ENCODE data around the gene VARS2. TPM values are rescaled to one million over a fixed set of nuclear protein-coding genes. Genes with fewer than 3 reads are reported as not detected.

The VARS2 gene
- total RNA-seq, 1 donor from 2014 or later = 34.7 TPM

GRCh38 chr6:30888816-30889495, 25.1 kb upstream of the VARS2 start:
- Histone ChIP-seq H3K4me3 (ENCODE audit: low read depth, low read length) (no peak overlapping the region), H3K36me3 (ENCODE audit: control insufficient read depth, insufficient read depth, low read length) (peaks cover 5% of the 10 kb centered on the region), H3K27me3 (ENCODE audit: control insufficient read depth, insufficient read depth, low read length) (no peaks in the 10 kb centered on the region)
- TF ChIP-seq CTCF (IDR thresholded peaks at IDR 0.05; ENCODE audit: insufficient read depth, low read length, poor library complexity, severe bottlenecking) = no peak
- DNase-seq (ENCODE audit: low read depth) = no peak

DNA sequence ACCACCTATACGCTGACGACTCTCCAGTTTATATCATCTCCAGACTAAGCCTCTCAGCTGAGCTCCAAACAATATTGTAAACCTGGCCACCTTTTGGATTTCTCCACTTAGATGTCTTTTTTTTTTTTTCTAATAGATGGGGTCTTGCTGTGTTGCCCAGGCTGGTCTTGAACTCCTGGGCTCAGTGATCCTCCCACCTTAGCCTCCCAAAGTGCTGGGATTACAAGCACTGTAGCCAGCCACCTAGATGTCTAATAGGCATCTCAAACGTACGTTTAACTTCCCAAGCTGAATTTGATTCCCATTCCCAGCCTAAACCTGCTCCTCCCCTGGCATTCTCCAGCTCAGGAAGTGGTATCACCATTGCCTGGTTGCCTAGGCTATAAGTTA, 24.5 kb upstream of the VARS2 start:
- Histone ChIP-seq H3K27me3 (ENCODE audit: control insufficient read depth, insufficient read depth, low read length) (no peaks in the 10 kb centered on the region), H3K36me3 (ENCODE audit: control insufficient read depth, insufficient read depth, low read length) (peaks cover 5% of the 10 kb centered on the region), H3K4me3 (ENCODE audit: low read depth, low read length) (no peak overlapping the region)
- TF ChIP-seq CTCF (IDR thresholded peaks at IDR 0.05; ENCODE audit: insufficient read depth, low read length, poor library complexity, severe bottlenecking) = no peak
- no peak for DNase-seq (ENCODE audit: low read depth)

GRCh38 chr6:30889921-30890645, 24.0 kb upstream of the VARS2 start:
- DNase-seq (ENCODE audit: low read depth) = no peak
- TF ChIP-seq CTCF (IDR thresholded peaks at IDR 0.05; ENCODE audit: insufficient read depth, low read length, poor library complexity, severe bottlenecking) = no peak
- no peak overlapping the region for H3K4me3 ChIP-seq (ENCODE audit: low read depth, low read length)
- no peaks in the 10 kb centered on the region for H3K27me3 ChIP-seq (ENCODE audit: control insufficient read depth, insufficient read depth, low read length)
- peaks cover 5% of the 10 kb centered on the region for H3K36me3 ChIP-seq (ENCODE audit: control insufficient read depth, insufficient read depth, low read length)

DNA sequence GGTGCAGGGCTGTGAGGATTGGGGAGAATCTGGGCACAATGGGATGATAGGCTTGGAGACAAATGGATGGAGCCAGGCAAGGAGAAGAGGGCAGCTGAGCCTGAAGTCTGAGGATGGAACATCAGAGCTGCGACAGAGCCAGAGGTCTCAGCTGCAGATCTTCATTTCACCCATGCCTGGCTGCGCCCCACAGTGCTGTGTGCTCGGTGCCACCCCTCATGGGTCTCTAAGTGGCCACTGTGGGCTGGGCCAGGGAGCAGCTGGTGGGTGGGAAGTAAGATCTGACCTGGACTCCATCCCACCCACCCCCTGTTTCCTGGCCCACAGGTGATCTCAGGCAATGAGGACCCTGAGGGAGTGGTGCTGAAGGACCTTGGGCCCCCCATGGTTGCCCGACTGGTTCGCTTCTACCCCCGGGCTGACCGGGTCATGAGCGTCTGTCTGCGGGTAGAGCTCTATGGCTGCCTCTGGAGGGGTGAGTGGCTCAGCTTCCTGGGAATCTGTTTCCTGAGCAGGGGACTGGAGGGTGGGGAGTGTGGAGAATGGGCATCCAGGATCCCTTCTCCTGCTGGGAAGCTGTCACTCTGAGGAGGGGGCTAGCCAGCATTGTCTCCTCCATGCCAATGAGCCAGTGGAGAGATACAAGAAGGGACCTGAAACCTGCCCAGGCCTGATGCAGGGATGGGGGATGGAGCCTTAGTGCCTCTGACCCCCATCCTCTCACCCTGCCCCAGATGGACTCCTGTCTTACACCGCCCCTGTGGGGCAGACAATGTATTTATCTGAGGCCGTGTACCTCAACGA, 23.2 kb upstream of the VARS2 start:
- no peak for DNase-seq (ENCODE audit: low read depth)
- no peak for TF ChIP-seq CTCF (IDR thresholded peaks at IDR 0.05; ENCODE audit: insufficient read depth, low read length, poor library complexity, severe bottlenecking)
- H3K4me3 ChIP-seq (ENCODE audit: low read depth, low read length) = no peak overlapping the region
- peaks cover 5% of the 10 kb centered on the region for H3K36me3 ChIP-seq (ENCODE audit: control insufficient read depth, insufficient read depth, low read length)
- no peaks in the 10 kb centered on the region for H3K27me3 ChIP-seq (ENCODE audit: control insufficient read depth, insufficient read depth, low read length)

DNA sequence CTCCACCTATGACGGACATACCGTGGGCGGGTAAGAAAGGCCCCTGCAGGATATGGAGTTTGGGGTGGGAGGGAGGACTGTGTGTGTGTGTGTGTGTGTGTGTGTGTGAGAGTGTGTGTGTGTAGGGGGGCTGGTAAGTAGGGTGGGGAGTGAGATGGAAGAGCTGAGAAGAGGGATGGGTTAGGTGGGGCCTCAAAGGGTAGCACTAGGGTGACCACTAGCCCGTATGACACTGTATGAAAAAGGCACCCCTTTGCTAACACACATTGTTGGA, 22.7 kb upstream of the VARS2 start:
- no peaks in the 10 kb centered on the region for H3K27me3 ChIP-seq (ENCODE audit: control insufficient read depth, insufficient read depth, low read length)
- H3K4me3 ChIP-seq (ENCODE audit: low read depth, low read length) = no peak overlapping the region
- no peak for TF ChIP-seq CTCF (IDR thresholded peaks at IDR 0.05; ENCODE audit: insufficient read depth, low read length, poor library complexity, severe bottlenecking)
- peaks cover 5% of the 10 kb centered on the region for H3K36me3 ChIP-seq (ENCODE audit: control insufficient read depth, insufficient read depth, low read length)
- DNase-seq (ENCODE audit: low read depth) = no peak
